ENCODE measurements around the gene FTSJ1.

- TF ChIP-seq CTCF (conservative IDR thresholded peaks at IDR 0.05; ENCODE audit: low read length) (no peak), EZH2phosphoT487 (IDR thresholded peaks at IDR 0.05; ENCODE audit: borderline replicate concordance, low read depth, low read length) (no peak)
These were observed 15.8 kb downstream of the FTSJ1 start for GRCh38 chrX:48491809-48492208.
